SK-N-SH (cell line): Measurements from ENCODE around the gene NCKAP5L. TPM values are rescaled to one million over a fixed set of nuclear protein-coding genes. Genes with fewer than 3 reads are reported as not detected.
A peak's percentile ranks its signal among the peaks of the same experiment; 100 is the strongest.

Experiments
- CTCF ChIA-PET: fragments of 300-600, 350-600 bp; formaldehyde crosslinking; extraction: SDS; loops from one replicate; lab custom pipeline; 2021; lab: Yijun Ruan, JAX
- POLR2A ChIA-PET: fragments of 350-600 bp; sonication (Branson Sonifier 250); formaldehyde crosslinking; extraction: SDS; loops from one replicate; lab custom pipeline; 2020; ENCODE audit warnings: antibody characterized with exemption, inconsistent platforms; lab: Yijun Ruan, JAX
- DNase-seq: peaks from one replicate; pipeline ENCODE4 v3.0.0; 2012
- H2AFZ ChIP-seq: fragments of 200-600 bp; sonication (generic); 2 replicates; pipeline ENCODE4 v1.8.1; 2016; ENCODE audit warnings: antibody characterized with exemption, mild to moderate bottlenecking, low read depth
- H3F3A ChIP-seq: fragments of 200-600 bp; sonication (generic); replicated peaks from 2 replicates; pipeline ENCODE3; 2016; ENCODE audit warnings: antibody characterized with exemption, mild to moderate bottlenecking; ENCODE audit not compliant: insufficient read depth
- H3K27ac ChIP-seq, 2 experiments: fragments of 200-500 bp in 1 of 2; fragments of 200-600 bp in 1 of 2; sonication (Bioruptor generic) in 1 of 2; sonication (generic), shearing (Covaris generic) in 1 of 2; 2 replicates each; pipeline versions ENCODE4 v1.5.1 to v1.6.1; 2014 to 2016; ENCODE audit warnings: low read depth in 2 of 2, inconsistent platforms in 1 of 2, low read length in 1 of 2, mild to moderate bottlenecking in 1 of 2, mixed read lengths in 1 of 2
- H3K27me3 ChIP-seq: fragments of 200-600 bp; sonication (generic), shearing (Covaris generic); 2 replicates; pipeline ENCODE4 v1.6.1; 2016; ENCODE audit warnings: mixed run types; ENCODE audit not compliant: insufficient read depth
- H3K36me3 ChIP-seq, 2 experiments: fragments of 200-500 bp in 1 of 2; fragments of 200-600 bp in 1 of 2; sonication (Bioruptor generic) in 1 of 2; sonication (generic) in 1 of 2; replicated peaks in 1 of 2; 2 replicates each; pipeline versions ENCODE3 to v1.5.1; 2014 to 2016; ENCODE audit warnings: low read length in 1 of 2, mild to moderate bottlenecking in 1 of 2; ENCODE audit not compliant: insufficient read depth in 2 of 2, control insufficient read depth in 1 of 2
- H3K4me1 ChIP-seq, 2 experiments: fragments of 200-500 bp in 1 of 2; fragments of 200-600 bp in 1 of 2; sonication (Bioruptor generic) in 1 of 2; sonication (generic), shearing (Covaris generic) in 1 of 2; 2 replicates each; pipeline versions ENCODE4 v1.5.1 to v1.6.1; 2014 to 2016; ENCODE audit warnings: low read depth in 1 of 2, low read length in 1 of 2, mixed run types in 1 of 2; ENCODE audit not compliant: insufficient read depth in 2 of 2, control insufficient read depth in 1 of 2
- H3K4me2 ChIP-seq: fragments of 200-600 bp; sonication (generic), shearing (Covaris generic); 2 replicates; pipeline ENCODE4 v1.6.1; 2017; ENCODE audit warnings: mixed run types
- H3K4me3 ChIP-seq, 2 experiments: fragments of 200-500 bp in 1 of 2; fragments of 200-600 bp in 1 of 2; sonication (Bioruptor generic) in 1 of 2; sonication (generic), shearing (Covaris generic) in 1 of 2; 2 replicates each; pipeline versions ENCODE4 v1.5.1 to v1.8.1; 2014 to 2016; ENCODE audit warnings: low read depth in 2 of 2, inconsistent platforms in 1 of 2, low read length in 1 of 2, mild to moderate bottlenecking in 1 of 2, mixed read lengths in 1 of 2, moderate library complexity in 1 of 2
- H3K79me2 ChIP-seq: fragments of 200-600 bp; sonication (generic); 2 replicates; pipeline ENCODE4 v1.8.1; 2017; ENCODE audit warnings: mild to moderate bottlenecking; ENCODE audit not compliant: insufficient read depth
- H3K9ac ChIP-seq: fragments of 200-600 bp; sonication (generic); 2 replicates; pipeline ENCODE4 v1.6.1; 2017; ENCODE audit warnings: mixed run types
- H3K9me2 ChIP-seq: fragments of 200-600 bp; sonication (generic); 2 replicates; pipeline ENCODE4 v1.6.1; 2017; ENCODE audit warnings: mixed run types
- H3K9me3 ChIP-seq: fragments of 200-600 bp; sonication (generic); 2 replicates; pipeline ENCODE4 v1.6.1; 2017; ENCODE audit warnings: mixed run types, mild to moderate bottlenecking, moderate library complexity
- H4K20me1 ChIP-seq: fragments of 200-600 bp; sonication (generic); 2 replicates; pipeline ENCODE4 v1.6.1; 2017; ENCODE audit warnings: mild to moderate bottlenecking, mixed run types; ENCODE audit not compliant: insufficient read depth
- CHD2 ChIP-seq: fragments of 150-350 bp; IDR thresholded peaks from 2 replicates; pipeline ENCODE4 v1.6.1; 2018; ENCODE audit warnings: low read length; ENCODE audit not compliant: partially characterized antibody
- EZH2phosphoT487 ChIP-seq: fragments of 200-600 bp; sonication (generic); IDR thresholded peaks from 2 replicates; pipeline ENCODE4 v1.6.1; 2017; ENCODE audit warnings: low read depth, mixed run types, mild to moderate bottlenecking, antibody characterized with exemption, moderate library complexity, borderline replicate concordance
- FOXM1 ChIP-seq: IDR thresholded peaks from 2 replicates; pipeline ENCODE4 v1.4.0; 2012; ENCODE audit warnings: low read depth, mild to moderate bottlenecking
- GATA2 ChIP-seq: sonication (generic); formaldehyde crosslinking; IDR thresholded peaks from 2 replicates; pipeline ENCODE4 v1.5.0; 2020; ENCODE audit warnings: mild to moderate bottlenecking, missing genetic modification reagents
- JUND ChIP-seq: IDR thresholded peaks from 2 replicates; pipeline ENCODE4 v1.4.0; 2012
- NFIC ChIP-seq: IDR thresholded peaks from 2 replicates; pipeline ENCODE4 v1.4.0; 2012; ENCODE audit warnings: borderline replicate concordance
- NRF1 ChIP-seq: IDR thresholded peaks from 2 replicates; pipeline ENCODE4 v1.6.1; 2012; ENCODE audit warnings: low read depth, mild to moderate bottlenecking, low read length
- POLR2AphosphoS5 ChIP-seq: IDR thresholded peaks from 2 replicates; pipeline ENCODE4 v1.6.1; 2012; ENCODE audit warnings: low read depth, low read length
- RAD21 ChIP-seq: IDR thresholded peaks from 2 replicates; pipeline ENCODE4 v1.6.1; 2012; ENCODE audit warnings: mild to moderate bottlenecking, low read length
- RCOR1 ChIP-seq: fragments of 150-350 bp; IDR thresholded peaks from 2 replicates; pipeline ENCODE4 v1.6.1; 2017; ENCODE audit warnings: antibody characterized with exemption, low read length
- SMC3 ChIP-seq: IDR thresholded peaks from 2 replicates; pipeline ENCODE4 v1.6.1; 2012; ENCODE audit warnings: low read depth, low read length, improper control_type of control experiment
- TCF12 ChIP-seq: IDR thresholded peaks from 2 replicates; pipeline ENCODE4 v1.4.0; 2012
- TEAD4 ChIP-seq: IDR thresholded peaks from 2 replicates; pipeline ENCODE4 v1.4.0; 2012; ENCODE audit warnings: mild to moderate bottlenecking, borderline replicate concordance; ENCODE audit not compliant: insufficient read depth
- YY1 ChIP-seq: IDR thresholded peaks from 2 replicates; pipeline ENCODE4 v1.4.0; 2012; ENCODE audit warnings: low read depth, mild to moderate bottlenecking
- WGBS: methylation state at CpG from one replicate; pipeline ENCODE4 v1.1.6; 2017; ENCODE audit warnings: low lambda C conversion rate; 5-methylcytosine and 5-hydroxymethylcytosine counted together
- polyA plus RNA-seq, 3 experiments: library from polyadenylated mRNA; depleted of rRNA; stranded (reverse); fragments of >200 nt; gene quantifications; 2 replicates each; pipeline ENCODE4 v1.2.3, GENCODE V29; 2012
- TF ChIP-seq, protein P1 (sequence below): IDR thresholded peaks from 2 replicates; pipeline ENCODE4 v1.4.0; 2012; ENCODE audit warnings: low read depth, borderline replicate concordance
- TF ChIP-seq, protein P2 (sequence below): IDR thresholded peaks from 2 replicates; pipeline ENCODE4 v1.4.0; 2012; ENCODE audit warnings: low read depth, borderline replicate concordance
- TF ChIP-seq, protein P3 (sequence below): fragments of 150-350 bp; IDR thresholded peaks from 2 replicates; pipeline ENCODE4 v1.6.1; 2017; ENCODE audit warnings: antibody characterized with exemption, low read length, low read depth, borderline replicate concordance
- TF ChIP-seq, protein P4 (sequence below): IDR thresholded peaks from 2 replicates; pipeline ENCODE4; 2012

The NCKAP5L gene
- polyA plus RNA-seq, 1 of the 3 experiments (the other 2 are of a cell fraction) = 8.9 TPM

DNA sequence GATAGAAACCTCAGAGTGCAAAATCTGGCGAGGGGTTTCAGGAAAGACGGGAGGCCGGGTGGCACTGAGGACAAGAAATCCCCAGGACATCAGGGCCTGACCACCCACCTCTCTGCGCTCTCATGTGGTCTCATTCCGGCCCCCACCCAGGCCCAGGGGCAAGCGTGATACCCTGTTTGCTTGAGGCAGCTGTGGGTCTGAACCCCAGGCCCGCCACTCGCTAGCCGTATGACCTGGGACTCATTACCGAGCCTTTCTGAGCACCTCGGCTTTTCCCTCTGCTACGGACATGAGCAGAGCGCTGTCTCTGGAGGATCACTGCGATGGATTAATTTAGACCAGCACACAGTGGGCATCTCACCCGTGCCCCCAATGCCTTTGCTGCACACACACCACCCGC, 40.2 kb upstream of the NCKAP5L start (continued):
- TF ChIP-seq SMC3 (no peak), GATA2 (CRISPR knock-in tag) (no peak)
- TF ChIP-seq, protein P1, sequence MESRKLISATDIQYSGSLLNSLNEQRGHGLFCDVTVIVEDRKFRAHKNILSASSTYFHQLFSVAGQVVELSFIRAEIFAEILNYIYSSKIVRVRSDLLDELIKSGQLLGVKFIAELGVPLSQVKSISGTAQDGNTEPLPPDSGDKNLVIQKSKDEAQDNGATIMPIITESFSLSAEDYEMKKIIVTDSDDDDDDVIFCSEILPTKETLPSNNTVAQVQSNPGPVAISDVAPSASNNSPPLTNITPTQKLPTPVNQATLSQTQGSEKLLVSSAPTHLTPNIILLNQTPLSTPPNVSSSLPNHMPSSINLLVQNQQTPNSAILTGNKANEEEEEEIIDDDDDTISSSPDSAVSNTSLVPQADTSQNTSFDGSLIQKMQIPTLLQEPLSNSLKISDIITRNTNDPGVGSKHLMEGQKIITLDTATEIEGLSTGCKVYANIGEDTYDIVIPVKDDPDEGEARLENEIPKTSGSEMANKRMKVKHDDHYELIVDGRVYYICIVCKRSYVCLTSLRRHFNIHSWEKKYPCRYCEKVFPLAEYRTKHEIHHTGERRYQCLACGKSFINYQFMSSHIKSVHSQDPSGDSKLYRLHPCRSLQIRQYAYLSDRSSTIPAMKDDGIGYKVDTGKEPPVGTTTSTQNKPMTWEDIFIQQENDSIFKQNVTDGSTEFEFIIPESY = no peak

DNA sequence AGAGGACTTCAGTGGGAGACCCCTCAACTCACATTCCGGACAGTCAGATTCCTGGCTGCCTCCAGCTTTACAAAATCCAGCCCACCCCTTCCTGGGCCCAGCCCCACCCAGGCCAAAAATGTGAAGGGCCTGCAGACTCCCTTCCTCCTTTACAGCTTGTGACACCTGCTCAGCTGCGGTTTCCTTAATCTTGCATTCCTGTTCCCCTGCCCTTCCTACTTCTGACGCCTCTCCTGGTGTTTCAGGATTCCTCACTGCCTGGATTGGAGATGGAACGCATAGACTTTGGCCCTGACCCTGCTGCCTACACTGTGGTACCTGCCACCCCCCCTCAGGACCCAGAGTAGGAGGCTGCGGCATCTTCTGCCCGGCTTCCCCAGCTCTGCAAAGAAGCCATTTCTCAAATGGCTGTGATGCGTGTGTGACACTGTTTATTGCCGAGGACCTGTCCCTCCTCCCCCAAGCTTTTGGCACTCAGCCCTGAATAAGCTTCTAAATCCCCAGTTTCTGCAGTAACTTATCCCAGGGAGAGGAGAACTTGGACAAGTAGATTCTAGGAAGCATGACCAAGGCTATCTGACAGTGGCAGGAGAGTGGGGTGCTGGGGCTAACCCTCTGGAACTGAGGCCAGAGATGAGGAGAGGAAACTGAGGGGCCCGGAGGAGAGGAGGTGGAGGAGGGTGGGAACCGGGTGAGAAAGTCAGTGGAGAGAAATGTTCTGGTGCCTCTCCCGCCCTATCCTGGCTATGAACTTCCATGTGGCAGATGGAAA, 39.5 kb upstream of the NCKAP5L start:
- no peaks in the 10 kb centered on the region for H3K27me3 ChIP-seq
- no peak for DNase-seq
- H3K9me2 ChIP-seq = no peaks in the 10 kb centered on the region
- H3K4me2 ChIP-seq = peak overlapping the region; percentile 46; the same call in 1 of the 2 replicates
- H3K9me3 ChIP-seq = no peaks in the 10 kb centered on the region
- H3K4me1 ChIP-seq = peaks cover 40 to 59% of the 10 kb centered on the region in 2 experiments
- WGBS = 67% methylated on average over 11 of the region's 11 CpGs
- POLR2A ChIA-PET = interaction anchor here (0.8 to 1.5 kb wide), 5 partner anchors 25 to 116 kb away, joined by 3 to 4 read pairs (median 3); partner anchors contain the start of gene BCDIN3D
- no peaks in the 10 kb centered on the region for H3K36me3 ChIP-seq
- H3F3A ChIP-seq = peaks cover 21% of the 10 kb centered on the region
- no peak overlapping the region for H3K4me3 ChIP-seq
- H3K9ac ChIP-seq = no peak overlapping the region
- no peak overlapping the region for H2AFZ ChIP-seq
- peak overlapping the region; percentile 87 to 97; a peak in 3 of 4 replicates for H3K27ac ChIP-seq
- H4K20me1 ChIP-seq = no peaks in the 10 kb centered on the region
- TF ChIP-seq FOXM1 (no peak), SMC3 (no peak), RCOR1 (no peak), NFIC (no peak; the same call in 1 of the 2 replicates), RAD21 (no peak), TCF12 (no peak), POLR2AphosphoS5 (no peak), CHD2 (no peak), TEAD4 (no peak), JUND (no peak), NRF1 (no peak), EZH2phosphoT487 (no peak), YY1 (no peak)
- TF ChIP-seq, protein P2, sequence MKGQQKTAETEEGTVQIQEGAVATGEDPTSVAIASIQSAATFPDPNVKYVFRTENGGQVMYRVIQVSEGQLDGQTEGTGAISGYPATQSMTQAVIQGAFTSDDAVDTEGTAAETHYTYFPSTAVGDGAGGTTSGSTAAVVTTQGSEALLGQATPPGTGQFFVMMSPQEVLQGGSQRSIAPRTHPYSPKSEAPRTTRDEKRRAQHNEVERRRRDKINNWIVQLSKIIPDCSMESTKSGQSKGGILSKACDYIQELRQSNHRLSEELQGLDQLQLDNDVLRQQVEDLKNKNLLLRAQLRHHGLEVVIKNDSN = no peak
- TF ChIP-seq, protein P3, sequence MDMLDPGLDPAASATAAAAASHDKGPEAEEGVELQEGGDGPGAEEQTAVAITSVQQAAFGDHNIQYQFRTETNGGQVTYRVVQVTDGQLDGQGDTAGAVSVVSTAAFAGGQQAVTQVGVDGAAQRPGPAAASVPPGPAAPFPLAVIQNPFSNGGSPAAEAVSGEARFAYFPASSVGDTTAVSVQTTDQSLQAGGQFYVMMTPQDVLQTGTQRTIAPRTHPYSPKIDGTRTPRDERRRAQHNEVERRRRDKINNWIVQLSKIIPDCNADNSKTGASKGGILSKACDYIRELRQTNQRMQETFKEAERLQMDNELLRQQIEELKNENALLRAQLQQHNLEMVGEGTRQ = no peak
- TF ChIP-seq, protein P1 = no peak
- TF ChIP-seq, protein P4, sequence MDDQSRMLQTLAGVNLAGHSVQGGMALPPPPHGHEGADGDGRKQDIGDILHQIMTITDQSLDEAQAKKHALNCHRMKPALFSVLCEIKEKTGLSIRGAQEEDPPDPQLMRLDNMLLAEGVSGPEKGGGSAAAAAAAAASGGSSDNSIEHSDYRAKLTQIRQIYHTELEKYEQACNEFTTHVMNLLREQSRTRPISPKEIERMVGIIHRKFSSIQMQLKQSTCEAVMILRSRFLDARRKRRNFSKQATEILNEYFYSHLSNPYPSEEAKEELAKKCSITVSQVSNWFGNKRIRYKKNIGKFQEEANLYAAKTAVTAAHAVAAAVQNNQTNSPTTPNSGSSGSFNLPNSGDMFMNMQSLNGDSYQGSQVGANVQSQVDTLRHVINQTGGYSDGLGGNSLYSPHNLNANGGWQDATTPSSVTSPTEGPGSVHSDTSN = no peak
- CTCF ChIA-PET = interaction anchor here (0.7 to 14.1 kb wide), 57 partner anchors 9 to 305 kb away, joined by 3 to 312 read pairs (median 5); partner anchors contain the start of genes AQP5, AQP6, ASIC1 and COX14
- no peaks in the 10 kb centered on the region for H3K79me2 ChIP-seq
